CD4-positive, alpha-beta T cell treated with Interleukin-2 at 100 ng/mL for 4 hours (primary cell): ENCODE data around the gene WEE1.
"Not testable (repeated sequence)": the region's sequence is repeated elsewhere in the genome, so short reads cannot be mapped to it uniquely, and the experiment has no call there.

Experiments
- DNase-seq: peaks from one replicate; pipeline ENCODE4 v3.0.0-alpha.2; 2020; ENCODE audit warnings: low spot score

The WEE1 gene

GRCh38 chr11:9596926-9597464 lies 23.5 kb downstream of the WEE1 start:
- no peak for DNase-seq

- no peak for DNase-seq
These were observed 26.7 kb downstream of the WEE1 start for GRCh38 chr11:9600166-9600565.

- no peak for DNase-seq
These were observed 27.2 kb downstream of the WEE1 start for GRCh38 chr11:9600644-9601036.

GRCh38 chr11:9601037-9601875 lies 27.8 kb downstream of the WEE1 start:
- DNase-seq, result peak; percentile 75

DNA sequence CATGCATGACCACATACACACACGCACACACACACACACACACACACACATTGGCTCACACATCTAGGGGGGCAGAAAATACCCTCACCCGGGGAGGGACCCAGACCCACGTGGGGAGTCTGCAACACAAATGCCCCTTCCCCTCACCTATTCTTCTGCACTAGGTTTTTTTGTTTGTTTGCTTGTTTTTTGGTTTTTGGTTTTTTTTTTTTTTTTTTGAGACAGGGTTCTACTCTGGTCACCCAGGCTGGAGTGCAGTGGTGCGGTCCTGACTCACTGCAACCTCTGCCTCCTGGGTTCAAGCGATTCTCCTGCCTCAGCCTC lies 28.4 kb downstream of the WEE1 start:
- DNase-seq, result no peak

- not testable (repeated sequence) for DNase-seq
These were observed 29.7 kb downstream of the WEE1 start for GRCh38 chr11:9603214-9603613.

- DNase-seq, result no peak
These were observed 30.7 kb downstream of the WEE1 start for GRCh38 chr11:9604134-9604533.

- no peak for DNase-seq
These were observed 32.3 kb downstream of the WEE1 start for GRCh38 chr11:9605742-9606141.

DNA sequence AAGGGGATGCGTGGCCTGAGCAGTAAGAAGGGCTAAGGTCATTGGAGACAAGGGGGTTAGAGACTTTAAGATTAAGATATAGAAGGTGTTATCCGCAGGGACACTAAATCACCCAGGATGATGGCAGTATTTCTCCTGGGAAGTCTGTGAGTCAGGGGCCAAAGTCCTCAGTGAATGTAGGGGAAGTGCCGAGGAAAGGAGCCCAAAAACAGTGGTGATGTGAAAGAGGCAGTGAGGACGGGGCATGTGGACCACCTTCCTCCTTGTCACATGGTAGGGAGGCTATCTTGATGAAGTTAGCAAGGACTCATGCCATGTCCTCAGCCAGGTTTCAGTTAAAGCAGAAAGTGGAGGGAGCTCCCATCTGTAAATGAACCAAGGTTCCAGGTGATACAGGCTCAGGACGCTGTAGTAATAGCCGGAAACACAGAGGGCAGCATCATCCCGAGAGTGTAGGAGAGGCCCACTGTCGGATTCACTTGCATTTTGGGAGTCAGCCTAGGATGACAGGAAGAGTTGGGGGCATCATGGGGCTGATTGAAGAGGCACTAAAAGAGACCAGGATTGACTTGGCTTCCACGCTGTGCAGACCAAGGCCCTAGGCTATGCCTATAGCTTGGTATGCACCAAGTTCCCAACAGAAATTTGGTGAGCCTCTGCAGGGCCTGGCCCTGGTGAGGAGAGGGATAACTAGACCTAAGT lies 33.5 kb downstream of the WEE1 start:
- DNase-seq, result no peak

GRCh38 chr11:9607511-9607899 lies 34.0 kb downstream of the WEE1 start:
- DNase-seq, result no peak

DNA sequence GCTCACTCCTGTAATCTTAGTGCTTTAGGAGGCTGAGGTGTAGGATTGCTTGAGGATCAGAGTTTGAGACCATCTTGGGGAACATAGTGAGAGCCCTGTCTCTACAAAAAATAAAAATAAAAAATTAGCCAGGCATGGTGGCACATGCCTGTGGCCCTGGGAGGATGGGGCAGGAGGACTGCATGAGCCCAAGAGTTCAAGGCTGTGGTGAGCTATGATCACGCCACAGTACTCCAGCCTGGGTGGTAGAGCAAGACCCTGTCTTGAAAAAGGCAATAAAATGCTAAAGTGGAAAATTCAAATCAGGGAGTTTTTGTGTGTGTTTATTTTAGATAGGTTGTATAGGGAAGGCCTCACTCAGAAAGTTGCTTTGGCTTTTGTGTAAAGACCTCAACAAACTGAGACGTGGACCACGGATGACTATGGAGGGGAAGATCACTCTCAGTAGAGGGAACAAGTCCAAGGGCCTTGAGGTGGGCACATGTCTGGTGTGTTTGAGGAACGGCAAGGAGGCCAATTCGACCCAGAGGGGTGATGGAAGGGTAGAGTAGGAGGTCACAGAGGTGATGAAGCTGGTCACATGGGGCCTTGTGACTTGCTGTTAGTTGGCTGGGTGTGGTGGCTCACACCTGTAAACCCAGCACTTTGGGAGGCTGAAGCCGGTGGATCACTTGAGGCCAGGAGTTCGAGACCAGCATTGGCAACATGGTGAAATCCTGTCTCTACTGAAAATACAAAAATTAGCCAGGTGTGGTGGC lies 35.7 kb downstream of the WEE1 start:
- no peak for DNase-seq

GRCh38 chr11:9609841-9610240 lies 36.4 kb downstream of the WEE1 start:
- DNase-seq, result no peak

DNA sequence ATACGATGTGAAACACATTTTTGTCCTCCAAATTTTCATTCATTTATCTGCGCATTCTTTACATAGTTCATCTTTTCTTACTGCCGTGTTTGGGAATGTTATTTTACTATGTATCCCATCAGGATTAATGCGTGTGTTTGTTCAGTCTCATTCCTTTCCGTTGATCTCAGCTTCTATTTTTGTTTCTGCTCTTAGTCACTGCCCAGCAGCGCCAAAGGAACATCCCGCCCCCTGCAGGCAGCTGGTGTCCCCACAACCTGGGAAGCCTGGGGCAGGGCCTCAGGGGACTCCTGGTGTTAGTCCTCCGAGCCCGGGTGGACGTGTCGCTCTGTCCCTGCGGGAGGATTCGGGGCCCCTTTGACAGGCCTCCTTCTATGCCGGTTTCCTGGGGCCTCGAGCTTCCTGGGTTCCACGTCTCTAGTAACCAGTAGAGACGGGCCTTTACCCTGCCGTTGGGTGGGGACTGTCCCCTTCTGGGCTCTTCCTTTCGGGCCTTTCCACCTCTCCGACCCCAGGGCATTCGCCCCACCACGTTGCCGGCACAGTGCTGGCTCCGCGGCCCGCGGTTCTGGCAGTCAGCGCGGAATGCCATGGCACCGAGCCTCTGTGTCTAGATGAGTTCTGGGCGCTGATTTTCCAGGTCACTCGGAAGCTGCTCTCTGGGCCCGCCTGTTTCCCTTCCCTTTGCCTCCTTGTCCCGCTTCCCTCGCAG lies 39.8 kb downstream of the WEE1 start:
- DNase-seq, result peak; percentile 90

GRCh38 chr11:9613830-9614762 lies 40.6 kb downstream of the WEE1 start:
- peak; percentile 91 for DNase-seq

GRCh38 chr11:9615031-9615451 lies 41.6 kb downstream of the WEE1 start:
- no peak for DNase-seq

GRCh38 chr11:9616042-9616675 lies 42.7 kb downstream of the WEE1 start:
- DNase-seq, result no peak

GRCh38 chr11:9616858-9617257 lies 43.4 kb downstream of the WEE1 start:
- no peak for DNase-seq

- DNase-seq, result no peak
These were observed 44.5 kb downstream of the WEE1 start for GRCh38 chr11:9617940-9618339.

DNA sequence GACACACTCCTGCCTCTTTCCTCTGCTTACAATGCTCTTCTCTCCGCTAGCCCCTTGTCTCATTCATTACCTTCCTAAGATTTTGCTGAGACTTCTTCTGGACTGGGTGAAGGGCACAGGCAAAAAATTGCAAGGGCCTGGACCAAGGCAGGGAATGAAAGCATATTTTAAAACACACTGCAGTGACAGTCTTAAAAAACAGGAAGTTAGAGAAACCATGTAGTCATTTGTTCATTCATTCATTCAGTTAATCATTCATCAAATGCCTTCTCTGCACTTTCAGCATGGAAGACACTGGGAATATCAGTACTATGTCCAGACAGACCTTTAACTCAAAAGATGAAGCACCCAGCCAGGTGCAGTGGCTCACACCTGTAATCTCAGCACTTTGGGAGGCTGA lies 45.5 kb downstream of the WEE1 start:
- no peak for DNase-seq

DNA sequence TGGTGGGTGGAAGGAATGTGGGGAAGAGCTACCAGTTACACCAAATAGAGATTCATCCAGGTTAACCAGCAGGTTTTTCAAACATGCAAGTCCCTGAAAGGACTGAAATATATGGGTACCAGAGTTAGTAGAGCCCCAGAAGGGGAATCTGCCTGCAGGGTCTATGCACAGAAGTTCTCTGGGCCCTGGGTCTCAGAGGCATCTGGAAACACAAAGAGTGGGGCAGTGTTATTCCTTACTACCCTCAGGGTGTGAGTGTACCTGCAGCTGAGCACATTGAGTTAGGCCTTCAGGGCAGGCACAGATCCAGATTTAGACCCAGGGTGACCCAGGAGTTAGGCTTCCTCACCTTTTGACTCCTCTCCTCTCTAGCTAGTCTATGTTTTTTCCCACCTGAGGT lies 46.5 kb downstream of the WEE1 start:
- no peak for DNase-seq
